ENCODE data around the gene MYO5C. TPM values are rescaled to one million over a fixed set of nuclear protein-coding genes. Genes with fewer than 3 reads are reported as not detected.
A peak's percentile ranks its signal among the peaks of the same experiment; 100 is the strongest.

Gene MYO5C
- total and polyA plus RNA-seq, 5 donors from 2014 or later = 0.60 to 4.1 (median 1.5) TPM

GRCh38 chr15:52306270-52306669 is 10.7 kb upstream of the MYO5C start:
- peaks cover 9 to 26% (median 21%) of the 10 kb centered on the region in 4 donors for H3K4me1 Mint-ChIP-seq
- peaks cover 0 to 2% (median 0%) of the 10 kb centered on the region in 7 donors for H3K9me3 Mint-ChIP-seq
- H3K27me3 ChIP-seq (ENCODE audit: control insufficient read depth, insufficient read depth, low read length) = no peaks in the 10 kb centered on the region
- DNase-seq = no peak
- H3K4me3 Mint-ChIP-seq = no peak overlapping the region
- H3K27ac ChIP-seq (ENCODE audit: insufficient read depth, low read length, poor library complexity, severe bottlenecking) = no peak overlapping the region
- H3K36me3 ChIP-seq (ENCODE audit: control insufficient read depth, insufficient read depth, low read length) = peaks cover 16% of the 10 kb centered on the region
- no peak overlapping the region for H3K27ac Mint-ChIP-seq
- no peaks in the 10 kb centered on the region for H3K27me3 Mint-ChIP-seq
- no peaks in the 10 kb centered on the region for H3K9me3 ChIP-seq (ENCODE audit: control insufficient read depth in 2 of 2, low read length in 2 of 2)
- H3K36me3 Mint-ChIP-seq = peaks cover 23% of the 10 kb centered on the region
- peaks cover 14% of the 10 kb centered on the region for H3K4me1 ChIP-seq (ENCODE audit: control insufficient read depth, insufficient read depth, low read length, poor library complexity, severe bottlenecking)
- H3K4me3 ChIP-seq (ENCODE audit: low read depth, low read length) = no peak overlapping the region
- no peak for ATAC-seq (ENCODE audit: low read depth in 2 of 2)

GRCh38 chr15:52303093-52303772 is 7.6 kb upstream of the MYO5C start:
- peak overlapping the region in 2 of 4 donors; percentile 5 to 55 for H3K4me3 Mint-ChIP-seq

GRCh38 chr15:52301265-52301847 is 5.8 kb upstream of the MYO5C start:
- no peaks in the 10 kb centered on the region for H3K9me3 ChIP-seq (ENCODE audit: control insufficient read depth in 2 of 2, low read length in 2 of 2)
- peaks cover 4% of the 10 kb centered on the region for H3K27me3 ChIP-seq (ENCODE audit: control insufficient read depth, insufficient read depth, low read length)
- H3K9me3 Mint-ChIP-seq = peaks cover 0 to 2% (median 0%) of the 10 kb centered on the region in 7 donors
- H3K27me3 Mint-ChIP-seq = peaks cover 11% of the 10 kb centered on the region
- H3K36me3 Mint-ChIP-seq = peaks cover 15% of the 10 kb centered on the region
- ATAC-seq (ENCODE audit: low read depth in 2 of 2) (no peak), DNase-seq (no peak)
- peaks cover 14% of the 10 kb centered on the region for H3K4me1 ChIP-seq (ENCODE audit: control insufficient read depth, insufficient read depth, low read length, poor library complexity, severe bottlenecking)
- peaks cover 9 to 26% (median 18%) of the 10 kb centered on the region in 4 donors for H3K4me1 Mint-ChIP-seq
- no peak overlapping the region for H3K4me3 Mint-ChIP-seq
- no peak overlapping the region for H3K4me3 ChIP-seq (ENCODE audit: low read depth, low read length)
- no peaks in the 10 kb centered on the region for H3K36me3 ChIP-seq (ENCODE audit: control insufficient read depth, insufficient read depth, low read length)
- H3K27ac Mint-ChIP-seq = no peak overlapping the region
- no peak overlapping the region for H3K27ac ChIP-seq (ENCODE audit: insufficient read depth, low read length, poor library complexity, severe bottlenecking)

More at GRCh38 chr15:52303093-52303772, 7.6 kb upstream of the MYO5C start:
- Mint-ChIP-seq H3K36me3 (peaks cover 15% of the 10 kb centered on the region), H3K4me1 (peaks cover 9 to 26% (median 18%) of the 10 kb centered on the region in 4 donors), H3K27me3 (no peaks in the 10 kb centered on the region), H3K27ac (peak overlapping the region in 1 of 3 donors; percentile 40), H3K9me3 (peaks cover 0 to 2% (median 0%) of the 10 kb centered on the region in 7 donors)
- peak in 1 of 3 donors; percentile 73 for DNase-seq
- no peaks in the 10 kb centered on the region for H3K9me3 ChIP-seq (ENCODE audit: control insufficient read depth in 2 of 2, low read length in 2 of 2)
- peak; percentile 52 to 56 for ATAC-seq (ENCODE audit: low read depth in 2 of 2)
- H3K27ac ChIP-seq (ENCODE audit: insufficient read depth, low read length, poor library complexity, severe bottlenecking) = no peak overlapping the region
- H3K4me1 ChIP-seq (ENCODE audit: control insufficient read depth, insufficient read depth, low read length, poor library complexity, severe bottlenecking) = peaks cover 14% of the 10 kb centered on the region
- H3K36me3 ChIP-seq (ENCODE audit: control insufficient read depth, insufficient read depth, low read length) = no peaks in the 10 kb centered on the region
- no peak overlapping the region for H3K4me3 ChIP-seq (ENCODE audit: low read depth, low read length)
- H3K27me3 ChIP-seq (ENCODE audit: control insufficient read depth, insufficient read depth, low read length) = no peaks in the 10 kb centered on the region

GRCh38 chr15:52294881-52295420 is 653 bp downstream of the MYO5C start:
- Mint-ChIP-seq H3K27ac (no peak overlapping the region), H3K27me3 (peaks cover 37% of the 10 kb centered on the region), H3K4me1 (peaks cover 0 to 26% (median 8%) of the 10 kb centered on the region in 4 donors), H3K4me3 (peak overlapping the region; percentile 5 to 78 (median 59)), H3K36me3 (no peaks in the 10 kb centered on the region), H3K9me3 (no peaks in the 10 kb centered on the region)
- no peaks in the 10 kb centered on the region for H3K9me3 ChIP-seq (ENCODE audit: control insufficient read depth in 2 of 2, low read length in 2 of 2)
- peak in 1 of 3 donors; percentile 26 for DNase-seq
- ATAC-seq (ENCODE audit: low read depth in 2 of 2) = peak in 1 of 2 donors; percentile 15
- H3K27me3 ChIP-seq (ENCODE audit: control insufficient read depth, insufficient read depth, low read length) = peaks cover 15% of the 10 kb centered on the region
- H3K4me3 ChIP-seq (ENCODE audit: low read depth, low read length) = no peak overlapping the region
- peak overlapping the region; percentile 23 for H3K27ac ChIP-seq (ENCODE audit: insufficient read depth, low read length, poor library complexity, severe bottlenecking)
- H3K36me3 ChIP-seq (ENCODE audit: control insufficient read depth, insufficient read depth, low read length) = no peaks in the 10 kb centered on the region
- peaks cover 12% of the 10 kb centered on the region for H3K4me1 ChIP-seq (ENCODE audit: control insufficient read depth, insufficient read depth, low read length, poor library complexity, severe bottlenecking)

- H3K4me1 Mint-ChIP-seq = peaks cover 0 to 29% (median 9%) of the 10 kb centered on the region in 4 donors
- H3K27ac Mint-ChIP-seq = no peak overlapping the region
- ATAC-seq (ENCODE audit: low read depth in 2 of 2) (no peak), DNase-seq (no peak)
- H3K9me3 Mint-ChIP-seq = no peaks in the 10 kb centered on the region
- no peaks in the 10 kb centered on the region for H3K36me3 Mint-ChIP-seq
- Histone ChIP-seq H3K9me3 (ENCODE audit: control insufficient read depth in 2 of 2, low read length in 2 of 2) (no peaks in the 10 kb centered on the region), H3K4me1 (ENCODE audit: control insufficient read depth, insufficient read depth, low read length, poor library complexity, severe bottlenecking) (peaks cover 12% of the 10 kb centered on the region), H3K27ac (ENCODE audit: insufficient read depth, low read length, poor library complexity, severe bottlenecking) (no peak overlapping the region), H3K4me3 (ENCODE audit: low read depth, low read length) (no peak overlapping the region), H3K36me3 (ENCODE audit: control insufficient read depth, insufficient read depth, low read length) (no peaks in the 10 kb centered on the region), H3K27me3 (ENCODE audit: control insufficient read depth, insufficient read depth, low read length) (peaks cover 15% of the 10 kb centered on the region)
- peaks cover 37% of the 10 kb centered on the region for H3K27me3 Mint-ChIP-seq
- no peak overlapping the region for H3K4me3 Mint-ChIP-seq
These were observed 2.7 kb downstream of the MYO5C start for GRCh38 chr15:52292780-52293392.

- peaks cover 0 to 29% (median 9%) of the 10 kb centered on the region in 4 donors for H3K4me1 Mint-ChIP-seq
- H3K4me1 ChIP-seq (ENCODE audit: control insufficient read depth, insufficient read depth, low read length, poor library complexity, severe bottlenecking) = peaks cover 12% of the 10 kb centered on the region
- H3K36me3 Mint-ChIP-seq = no peaks in the 10 kb centered on the region
- H3K27ac ChIP-seq (ENCODE audit: insufficient read depth, low read length, poor library complexity, severe bottlenecking) = no peak overlapping the region
- no peak overlapping the region for H3K4me3 Mint-ChIP-seq
- H3K27me3 Mint-ChIP-seq = peaks cover 25% of the 10 kb centered on the region
- peaks cover 10% of the 10 kb centered on the region for H3K27me3 ChIP-seq (ENCODE audit: control insufficient read depth, insufficient read depth, low read length)
- no peaks in the 10 kb centered on the region for H3K9me3 ChIP-seq (ENCODE audit: control insufficient read depth in 2 of 2, low read length in 2 of 2)
- no peak overlapping the region for H3K4me3 ChIP-seq (ENCODE audit: low read depth, low read length)
- DNase-seq = peak in 1 of 3 donors; percentile 51
- H3K9me3 Mint-ChIP-seq = no peaks in the 10 kb centered on the region
- ATAC-seq (ENCODE audit: low read depth in 2 of 2) = no peak
- no peaks in the 10 kb centered on the region for H3K36me3 ChIP-seq (ENCODE audit: control insufficient read depth, insufficient read depth, low read length)
- peak overlapping the region in 1 of 3 donors; percentile 48 for H3K27ac Mint-ChIP-seq
These were observed 4.4 kb downstream of the MYO5C start for GRCh38 chr15:52291204-52291603.

- Histone ChIP-seq H3K27me3 (ENCODE audit: control insufficient read depth, insufficient read depth, low read length) (peaks cover 8% of the 10 kb centered on the region), H3K9me3 (ENCODE audit: control insufficient read depth in 2 of 2, low read length in 2 of 2) (no peaks in the 10 kb centered on the region), H3K4me1 (ENCODE audit: control insufficient read depth, insufficient read depth, low read length, poor library complexity, severe bottlenecking) (peaks cover 11% of the 10 kb centered on the region), H3K27ac (ENCODE audit: insufficient read depth, low read length, poor library complexity, severe bottlenecking) (no peak overlapping the region), H3K36me3 (ENCODE audit: control insufficient read depth, insufficient read depth, low read length) (no peaks in the 10 kb centered on the region), H3K4me3 (ENCODE audit: low read depth, low read length) (no peak overlapping the region)
- H3K36me3 Mint-ChIP-seq = no peaks in the 10 kb centered on the region
- no peak overlapping the region for H3K4me3 Mint-ChIP-seq
- DNase-seq = no peak
- peaks cover 21% of the 10 kb centered on the region for H3K27me3 Mint-ChIP-seq
- no peak overlapping the region for H3K27ac Mint-ChIP-seq
- H3K9me3 Mint-ChIP-seq = no peaks in the 10 kb centered on the region
- H3K4me1 Mint-ChIP-seq = peaks cover 0 to 28% (median 9%) of the 10 kb centered on the region in 4 donors
- ATAC-seq (ENCODE audit: low read depth in 2 of 2) = no peak
These were observed 4.8 kb downstream of the MYO5C start for GRCh38 chr15:52290800-52291199.
